GM21381 (cell line): ENCODE data around the gene MEIS2.

Source experiments
- ATAC-seq: cut with Tn5 transposase; IDR thresholded peaks from one replicate; pipeline ENCODE4 v1.9.1; 2021; ENCODE audit warnings: mild to moderate bottlenecking, moderate library complexity; ENCODE audit not compliant: unreplicated experiment

MEIS2 gene

DNA sequence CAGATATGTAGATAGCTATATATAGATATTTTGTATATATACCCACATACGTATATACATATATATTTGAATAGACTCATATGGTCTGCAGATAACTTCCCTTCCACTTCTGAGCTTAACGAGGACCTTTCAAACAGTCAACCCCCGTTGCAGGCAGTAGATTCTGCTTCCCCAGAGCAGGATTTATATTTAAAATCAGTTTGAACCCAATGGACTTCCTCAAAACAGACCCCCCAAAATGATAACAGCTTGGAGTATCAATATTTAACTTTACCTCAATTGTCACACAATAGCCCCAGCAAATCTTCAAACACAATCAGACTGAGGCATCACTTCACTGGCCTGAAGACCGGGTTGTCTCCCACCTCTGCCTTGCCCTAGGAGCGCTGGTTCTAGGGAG, 218.3 kb downstream of the MEIS2 start:
- ATAC-seq = no peak

DNA sequence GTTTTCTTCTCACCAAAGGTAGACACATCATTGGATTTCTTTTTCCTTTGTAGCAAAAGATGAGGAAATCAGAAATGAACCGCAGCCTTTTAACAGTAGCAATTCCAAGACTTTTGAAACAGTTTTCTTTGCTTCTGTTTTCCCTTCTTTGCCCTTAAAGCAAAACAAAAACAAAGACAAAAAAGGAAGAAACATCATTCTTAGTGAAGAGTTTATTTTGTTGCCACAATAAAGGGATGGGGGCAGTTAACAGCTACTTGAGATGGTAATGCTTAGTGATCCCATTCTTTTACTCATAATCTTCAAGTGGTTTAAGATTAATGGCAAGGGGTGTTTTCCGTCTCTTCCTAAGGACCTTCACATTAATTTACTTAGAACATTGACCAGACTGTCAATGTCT, 218.8 kb downstream of the MEIS2 start:
- ATAC-seq = no peak

DNA sequence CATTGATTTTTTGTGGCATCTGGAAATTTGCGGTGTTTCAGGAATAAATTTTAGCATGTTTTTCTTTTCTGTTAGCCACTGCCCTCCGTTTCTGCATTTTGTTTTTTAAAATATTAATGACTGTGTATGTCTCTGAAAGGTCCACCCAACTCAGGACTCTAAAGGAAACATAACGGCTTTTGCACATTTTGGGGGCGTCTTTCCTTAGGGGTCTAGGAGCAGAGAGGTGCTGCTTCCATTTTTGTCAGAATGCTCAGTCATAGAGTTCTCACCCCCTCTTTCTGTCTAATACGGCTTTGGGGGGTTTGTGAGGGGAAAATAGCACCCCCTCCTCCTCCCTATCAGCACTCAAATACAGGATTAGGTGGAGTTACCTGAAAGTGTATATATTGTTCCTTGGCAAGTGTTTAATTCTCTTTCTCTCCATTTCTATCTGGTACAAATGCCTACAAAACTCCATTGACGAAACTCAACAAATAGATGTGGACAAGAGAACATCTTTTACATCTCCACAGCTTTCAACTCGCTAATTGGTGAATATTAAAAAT, 219.4 kb downstream of the MEIS2 start:
- no peak for ATAC-seq

DNA sequence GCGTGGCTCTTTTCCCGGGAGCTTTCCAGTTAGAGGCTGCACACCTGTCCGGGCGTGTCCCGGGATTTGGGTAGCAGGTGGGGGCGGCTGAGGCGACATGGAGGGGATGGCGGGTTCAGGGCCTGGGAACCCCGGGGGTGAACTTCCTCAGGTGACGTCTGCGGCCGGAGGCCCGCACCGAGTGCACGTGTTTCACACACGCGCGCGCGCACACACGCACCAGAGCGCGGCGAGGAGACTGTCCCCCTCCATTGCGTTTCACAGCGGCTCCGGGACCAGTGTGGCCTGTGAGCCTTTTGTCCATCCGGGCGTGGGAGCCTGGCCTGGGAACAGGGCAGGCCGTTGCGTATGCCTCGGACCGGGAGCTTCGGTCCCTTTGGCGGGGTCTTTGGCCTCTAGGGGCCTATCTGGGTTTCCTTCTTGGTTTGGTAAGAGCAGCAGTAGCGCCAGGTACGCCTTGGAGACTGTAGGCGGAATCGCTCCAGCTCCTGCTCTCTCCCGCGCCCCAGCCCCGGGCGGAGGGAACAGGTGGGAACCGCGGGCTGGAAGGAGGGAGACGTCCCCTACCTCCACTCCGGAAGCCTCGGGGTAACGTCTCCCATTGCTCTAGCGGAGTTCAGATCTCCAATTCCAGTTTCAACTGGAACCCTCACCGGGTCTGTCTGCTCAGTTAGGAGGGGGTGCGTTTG, 220.0 kb downstream of the MEIS2 start:
- no peak for ATAC-seq

DNA sequence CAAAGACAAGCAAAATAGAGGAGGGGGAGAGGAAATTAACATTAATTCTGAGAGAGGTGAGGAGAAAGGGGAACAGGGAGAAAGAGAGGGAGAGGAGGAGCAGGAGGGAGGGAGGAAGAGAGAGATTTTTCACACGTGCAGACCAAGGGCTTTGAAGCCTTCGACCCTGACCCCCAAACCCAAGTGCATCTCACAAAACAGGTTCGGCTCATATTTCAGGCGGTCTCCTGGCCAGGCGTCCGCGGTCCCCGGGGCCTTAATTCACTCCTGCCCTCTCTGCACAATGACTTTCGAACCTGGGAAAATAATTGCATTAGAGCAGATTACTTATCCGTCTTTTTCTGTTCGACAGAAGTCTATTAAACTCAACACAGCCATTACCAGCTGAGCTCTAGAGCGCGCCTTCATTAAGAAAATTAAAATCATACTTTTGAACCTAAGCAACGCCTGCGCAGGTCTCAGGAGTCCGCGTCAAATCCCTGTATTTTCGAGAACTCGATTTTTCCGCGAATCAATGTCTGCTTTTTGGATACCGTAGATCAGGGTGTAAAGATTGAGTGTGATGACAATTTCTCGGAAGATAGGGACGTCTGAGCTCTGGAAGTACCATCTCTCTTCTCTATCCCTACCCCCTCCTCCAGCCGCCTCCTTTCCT, 220.7 kb downstream of the MEIS2 start:
- no peak for ATAC-seq

DNA sequence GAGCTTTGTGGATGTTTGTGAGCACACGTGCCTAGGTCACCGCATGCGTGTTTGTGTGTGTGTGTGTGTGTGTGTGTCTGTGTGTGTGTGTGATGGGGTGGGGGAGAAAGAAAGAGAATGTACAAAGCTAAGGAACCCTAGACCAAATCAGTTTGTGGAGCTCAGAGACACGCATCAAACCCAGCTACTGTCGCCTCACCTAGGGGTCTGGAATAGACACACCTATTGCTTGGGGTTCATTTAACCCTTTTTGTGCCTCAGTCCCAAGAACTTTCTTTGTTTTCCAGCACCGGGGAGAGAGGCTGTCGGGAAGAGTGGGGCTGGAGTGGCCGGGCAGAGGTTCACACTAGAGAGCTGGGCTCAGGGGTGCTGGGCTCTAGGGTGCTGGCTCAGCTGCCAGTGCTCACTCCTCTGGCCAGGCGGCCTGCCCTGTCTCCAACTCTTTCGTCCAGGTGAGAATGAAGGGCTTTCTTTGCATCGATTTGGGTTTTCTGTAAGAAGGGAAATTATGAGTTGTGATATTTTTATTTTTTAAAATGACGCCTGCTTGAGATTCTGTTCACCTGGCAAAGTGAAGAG, 221.6 kb downstream of the MEIS2 start:
- no peak for ATAC-seq

DNA sequence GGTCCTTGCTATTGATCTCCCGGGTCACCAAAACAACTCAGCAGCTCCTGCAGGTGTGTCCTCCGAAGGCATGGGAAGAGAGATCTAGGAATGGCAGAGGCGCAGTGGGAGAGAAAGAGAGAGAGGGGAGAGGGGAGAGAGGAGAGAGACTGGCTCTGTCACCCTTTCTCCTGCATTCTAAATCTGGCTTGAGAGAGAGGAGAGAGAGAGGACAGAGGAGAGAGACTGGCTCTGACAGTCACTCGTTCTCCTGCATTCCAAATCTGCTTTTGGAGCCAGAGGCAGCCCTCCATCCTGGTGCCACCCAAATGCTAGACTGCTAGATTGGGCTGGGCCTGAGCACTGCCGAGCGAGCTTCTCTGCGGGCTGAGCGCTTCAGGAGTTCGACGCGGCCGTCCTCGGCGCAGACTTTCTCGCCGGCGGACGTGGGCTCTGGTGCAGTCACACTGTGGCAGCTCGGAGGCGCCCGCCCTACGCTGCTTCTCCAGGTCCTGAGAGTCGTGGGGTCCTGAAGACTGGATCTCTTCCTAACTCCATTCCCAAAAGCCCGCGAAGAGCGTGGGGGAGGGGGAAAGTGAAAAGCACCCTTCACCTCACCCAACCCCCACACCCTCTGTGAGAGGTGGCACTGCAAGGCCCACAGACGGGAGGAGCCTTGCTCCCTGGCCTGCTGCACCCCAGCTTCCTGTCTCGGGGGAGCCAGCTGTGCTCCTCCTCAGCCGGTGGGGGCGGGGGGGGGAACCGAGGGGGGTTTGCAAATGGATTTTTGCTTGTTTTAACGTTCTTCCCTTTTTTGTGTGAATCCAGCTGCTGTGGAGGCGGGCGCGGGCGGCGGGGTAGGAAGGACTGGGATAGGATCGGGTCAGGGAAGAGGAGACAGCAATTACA, 222.3 kb downstream of the MEIS2 start:
- ATAC-seq = no peak

DNA sequence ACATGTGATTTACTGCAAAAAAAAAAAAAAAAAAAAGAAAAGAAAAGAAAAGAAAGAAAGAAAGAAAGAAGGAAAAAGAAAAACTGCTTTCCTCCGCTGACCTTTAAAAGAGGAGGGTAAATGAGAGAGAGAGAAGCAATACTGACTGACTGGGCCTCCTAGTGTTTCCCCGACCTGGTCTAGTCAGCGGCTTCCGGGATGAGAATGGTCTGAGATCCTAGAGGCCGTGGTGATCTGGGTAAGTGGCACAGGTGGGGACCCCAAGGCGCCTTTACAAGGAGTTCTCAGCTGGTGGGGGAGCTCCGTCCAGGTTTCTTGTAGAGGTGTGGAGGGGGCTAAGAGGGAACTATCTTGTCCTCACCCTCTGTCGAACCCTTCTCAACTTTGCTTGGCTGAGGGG, 223.1 kb downstream of the MEIS2 start:
- ATAC-seq = no peak

DNA sequence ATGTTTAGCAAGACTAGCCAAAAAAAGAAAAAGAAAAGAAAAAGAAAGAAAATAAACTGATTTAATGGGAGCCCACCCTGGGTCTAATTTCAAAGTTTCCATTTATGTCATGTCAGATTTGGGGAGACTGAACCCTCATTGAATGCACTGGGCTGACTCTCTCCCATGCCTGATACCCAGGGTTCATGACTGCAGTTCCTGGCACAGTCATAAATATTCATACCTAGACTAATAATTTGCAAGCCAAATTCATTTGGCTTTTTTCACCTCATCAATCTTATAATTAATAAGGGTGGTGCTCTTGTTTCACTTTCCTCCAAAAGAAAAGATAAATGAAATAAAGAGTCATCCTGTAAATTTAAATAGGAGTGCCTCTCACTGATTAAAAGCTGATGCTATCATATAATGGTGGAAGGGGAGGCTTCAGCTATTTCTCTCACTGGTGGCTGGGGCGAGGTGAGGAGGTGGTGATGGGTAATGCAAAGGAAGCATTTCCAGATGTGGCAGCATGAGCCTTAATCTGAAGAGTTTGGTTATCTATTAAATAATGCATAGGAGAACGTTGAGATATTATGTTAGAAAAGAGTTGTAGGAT, 224.5 kb downstream of the MEIS2 start:
- no peak for ATAC-seq

DNA sequence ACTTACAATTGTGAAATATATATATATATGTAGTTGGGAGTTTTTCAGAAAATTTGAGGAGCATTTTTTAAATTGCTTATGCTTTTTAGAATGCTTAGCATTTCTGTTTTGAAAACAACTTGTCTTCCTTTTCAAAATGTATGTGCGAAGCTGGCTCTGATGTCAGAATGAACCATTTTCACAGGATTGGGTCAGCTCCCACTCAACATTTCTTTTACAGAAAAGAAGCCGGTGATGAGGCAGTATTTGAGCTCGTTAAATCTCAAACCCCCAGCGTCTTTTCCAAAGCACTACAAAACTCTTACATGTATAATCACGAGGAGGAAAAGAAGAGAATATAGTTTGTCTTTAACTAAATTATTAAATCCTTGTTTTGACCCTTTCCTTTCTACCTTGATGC, 225.4 kb downstream of the MEIS2 start:
- ATAC-seq = no peak

DNA sequence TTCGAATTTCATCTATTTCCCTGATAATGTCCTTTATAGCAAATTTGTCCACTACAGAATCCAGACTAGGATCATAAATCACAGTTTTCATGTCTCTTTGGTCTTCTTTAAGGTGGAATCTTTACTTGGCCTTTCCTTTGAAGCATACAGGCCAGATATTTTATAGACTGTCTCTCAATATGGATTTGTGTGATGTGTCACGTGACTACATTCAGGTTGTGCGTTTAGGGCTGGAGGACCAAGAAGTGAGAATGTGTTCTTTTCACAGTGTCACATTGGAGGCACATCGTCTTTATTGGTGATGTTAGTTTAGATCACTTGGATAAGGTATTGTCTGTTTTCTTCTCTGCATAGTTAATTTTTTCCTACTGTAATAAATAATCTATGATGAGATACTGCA, 232.9 kb downstream of the MEIS2 start:
- ATAC-seq = no peak

DNA sequence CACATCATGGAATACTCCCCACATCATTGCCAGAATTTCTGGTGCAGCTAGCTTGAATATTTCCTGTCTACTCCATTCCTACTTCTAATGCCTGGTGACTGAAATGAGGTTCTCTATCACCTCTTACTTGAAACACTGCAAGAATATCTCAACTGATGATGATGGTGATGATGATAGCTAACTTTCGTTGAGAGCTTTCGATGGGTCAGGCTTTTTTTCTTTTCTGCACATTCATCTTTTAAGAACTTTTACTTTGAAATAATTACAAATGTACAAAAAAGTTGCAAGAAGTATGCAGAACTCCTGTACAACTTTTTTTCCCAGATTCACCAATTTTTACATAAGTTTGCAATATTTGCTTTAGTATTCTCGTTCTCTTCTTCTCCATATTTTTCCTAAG, 233.5 kb downstream of the MEIS2 start:
- ATAC-seq = no peak

DNA sequence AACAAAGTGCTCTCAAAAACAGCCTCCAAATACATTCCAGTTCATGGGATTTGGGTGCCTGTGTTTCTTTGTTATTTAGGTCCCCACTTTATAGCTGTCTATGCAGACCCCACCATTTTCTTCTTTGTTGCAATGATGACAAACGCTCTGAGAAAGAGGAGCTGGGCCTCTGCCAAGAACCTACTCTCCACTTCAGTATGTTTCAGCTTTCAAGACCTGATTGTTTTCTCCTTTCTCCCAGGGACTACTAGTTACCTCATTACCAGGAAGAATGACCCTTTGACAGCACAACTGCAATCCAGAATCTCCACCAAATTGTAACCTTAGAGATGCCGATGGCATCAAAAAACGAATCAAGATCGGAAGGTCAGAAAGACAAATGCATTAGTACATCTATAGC, 236.8 kb downstream of the MEIS2 start:
- ATAC-seq = no peak

DNA sequence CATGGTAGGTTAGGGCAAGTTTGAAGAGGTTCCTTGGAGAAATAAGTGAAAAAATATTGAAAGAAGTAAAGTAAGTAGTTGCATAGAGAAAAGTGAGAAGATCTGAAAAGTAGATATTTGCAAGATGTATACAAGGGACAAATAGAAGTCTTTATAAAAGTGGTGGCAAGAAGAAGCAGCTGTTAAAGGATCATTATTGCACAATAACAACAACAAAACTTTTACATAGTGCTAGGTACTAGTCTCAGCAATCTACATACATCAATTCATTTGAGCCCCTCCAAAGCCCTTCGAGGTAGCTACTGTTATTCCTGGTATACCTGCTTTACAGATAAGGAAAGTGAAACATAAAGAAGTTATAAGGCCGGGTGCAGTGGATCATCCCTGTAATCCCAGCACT, 239.6 kb downstream of the MEIS2 start:
- no peak for ATAC-seq

DNA sequence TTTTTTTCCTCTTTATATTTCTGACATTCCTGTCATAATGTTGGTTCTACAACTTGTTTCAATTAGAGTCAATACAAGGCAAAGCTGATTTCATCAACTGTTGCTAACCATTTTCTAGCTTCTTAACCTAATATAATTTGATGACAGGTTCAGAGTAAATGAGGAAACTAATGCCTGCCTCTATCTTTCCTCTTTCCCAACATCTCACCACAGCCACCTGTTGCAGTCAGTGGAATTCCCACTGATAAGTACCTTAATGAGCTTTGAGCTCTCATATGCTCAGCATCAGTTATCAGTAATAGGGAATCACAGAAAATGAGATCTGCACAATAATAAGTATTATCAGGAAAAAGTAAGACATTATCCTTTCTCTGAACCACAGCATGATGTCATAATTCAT, 241.9 kb downstream of the MEIS2 start:
- ATAC-seq = no peak

DNA sequence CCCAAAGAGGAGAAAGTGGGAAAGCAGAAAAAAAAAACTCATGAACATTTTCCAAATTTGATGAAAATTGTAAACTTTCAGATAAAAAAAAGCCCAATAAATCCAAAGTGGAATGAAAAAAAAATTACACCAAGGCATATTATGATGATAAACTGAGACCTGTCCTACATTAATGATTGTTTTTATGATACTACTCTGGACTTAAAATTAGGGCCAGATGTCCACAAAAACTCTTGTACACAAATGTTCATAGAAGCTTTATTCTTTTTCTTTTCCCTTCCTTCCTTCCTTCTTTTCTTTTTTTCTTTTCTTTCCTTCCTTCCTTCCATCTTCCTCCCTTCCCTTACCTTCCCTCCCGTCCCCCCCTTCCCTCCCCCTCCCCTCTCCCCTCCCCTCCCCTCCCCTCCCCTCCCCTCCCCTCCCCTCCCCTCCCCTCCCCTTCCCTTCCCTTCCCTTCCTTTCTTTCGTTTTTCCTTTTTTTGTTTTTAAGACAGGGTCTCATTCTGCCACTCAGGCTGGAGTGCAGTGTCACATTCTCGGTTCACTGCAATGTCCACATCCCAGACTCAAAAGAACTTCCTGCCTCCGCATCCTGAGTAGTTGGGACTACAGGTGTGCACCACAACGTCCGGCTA, 243.9 kb downstream of the MEIS2 start:
- no peak for ATAC-seq

DNA sequence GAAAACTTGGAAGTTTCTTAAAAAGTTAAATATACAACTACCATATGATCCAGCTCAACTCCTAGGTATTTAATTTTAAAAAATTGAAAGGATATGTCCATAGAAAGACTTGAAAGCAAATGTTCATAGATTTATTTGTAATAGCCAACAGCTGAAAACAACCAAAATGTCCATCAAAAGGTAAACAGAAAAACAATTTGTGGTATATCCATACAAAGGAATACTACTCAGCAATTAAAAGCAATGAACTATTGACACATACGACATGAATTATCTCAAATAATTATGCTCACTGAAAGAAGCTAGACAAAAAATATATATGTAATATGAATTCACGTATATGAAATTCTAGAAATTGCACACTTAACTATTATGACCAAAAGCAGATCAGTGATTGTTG, 249.5 kb downstream of the MEIS2 start:
- no peak for ATAC-seq

DNA sequence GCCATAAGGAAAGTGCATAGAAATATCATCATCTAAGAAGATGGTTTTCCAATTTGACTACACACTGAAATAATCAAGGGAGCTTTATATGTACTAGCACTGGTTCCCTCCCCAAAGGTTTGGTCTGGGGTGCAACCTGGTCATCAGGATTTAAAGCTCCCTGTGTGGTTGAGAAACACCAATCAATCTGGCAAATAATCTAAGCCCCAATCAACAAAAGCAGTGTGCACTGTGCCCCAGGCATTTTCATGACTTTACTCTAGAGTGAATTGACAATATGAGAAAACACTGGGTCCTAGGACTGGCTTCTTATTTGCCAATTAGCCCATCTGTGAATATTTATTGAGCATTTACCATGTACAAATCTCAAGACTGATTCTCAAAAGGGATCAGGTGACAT, 255.1 kb downstream of the MEIS2 start:
- no peak for ATAC-seq

DNA sequence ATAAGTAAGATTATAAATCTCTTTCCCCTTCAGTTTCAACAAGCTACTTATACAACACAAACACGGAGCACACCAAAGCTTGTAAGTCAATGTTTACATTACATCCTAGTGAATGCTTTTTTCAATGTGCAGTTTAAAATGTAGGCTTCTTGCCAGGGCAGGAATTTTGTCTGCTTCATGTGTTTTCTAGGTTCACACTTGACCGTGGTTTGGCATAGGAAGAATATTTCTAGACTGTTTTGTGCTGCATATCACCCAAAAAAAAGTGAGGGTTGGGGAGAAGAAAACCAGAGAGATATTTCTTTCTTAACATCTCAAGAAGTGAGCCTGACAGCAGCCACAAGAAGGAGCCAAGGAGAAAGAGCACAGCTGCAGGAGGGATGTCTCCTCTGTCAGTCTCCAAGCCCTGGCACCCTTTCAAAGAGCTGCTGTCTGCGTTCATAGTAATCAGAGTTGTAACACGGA, 255.8 kb downstream of the MEIS2 start:
- no peak for ATAC-seq

DNA sequence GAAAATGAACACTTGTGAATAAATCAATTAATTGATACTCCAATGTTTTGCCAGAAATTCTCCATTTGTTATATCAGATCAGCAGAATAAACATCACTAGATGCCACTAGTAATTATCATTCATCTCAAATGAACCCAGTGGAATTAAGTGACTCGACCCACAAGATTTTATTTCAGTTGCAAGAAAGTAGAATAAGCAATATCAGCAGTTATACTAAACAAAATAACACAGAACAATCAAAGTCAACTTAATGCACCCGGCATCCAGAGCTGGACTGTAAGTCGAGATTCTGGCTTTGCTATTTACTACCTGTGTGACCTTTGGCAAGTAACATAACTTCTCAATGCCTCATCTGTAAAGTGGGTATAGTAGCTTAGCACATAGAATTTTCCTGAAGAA, 256.5 kb downstream of the MEIS2 start:
- no peak for ATAC-seq
